Measurements from ENCODE around the gene STAT5B.
A peak's percentile ranks its signal among the peaks of the same experiment; 100 is the strongest.
"Not testable (repeated sequence)": the region's sequence is repeated elsewhere in the genome, so short reads cannot be mapped to it uniquely, and the experiment has no call there.

The STAT5B gene

GRCh38 chr17:42276359-42276608 is at the start of gene STAT5B:
Gene STAT5B, minus strand, starts transcription at chr17:42276391. Its CDS starts 44,264 bp downstream, at chr17:42232127.
- peak in 42 of 58 donors; percentile 5 to 76 (median 48) for DNase-seq

GRCh38 chr17:42325026-42325425 is 48.8 kb upstream of the STAT5B start:
- no peak for DNase-seq

- DNase-seq, result no peak
Measured at GRCh38 chr17:42323268-42323773, 47.1 kb upstream of the STAT5B start.

GRCh38 chr17:42322382-42323267 is 46.4 kb upstream of the STAT5B start:
- DNase-seq, result peak in 56 of 58 donors; percentile 19 to 96 (median 76)

- DNase-seq, result no peak
Measured at GRCh38 chr17:42321555-42321954, 45.4 kb upstream of the STAT5B start.

- not testable (repeated sequence) for DNase-seq
Measured at GRCh38 chr17:42317967-42318366, 41.8 kb upstream of the STAT5B start.

GRCh38 chr17:42317266-42317845 is 41.2 kb upstream of the STAT5B start:
- no peak for DNase-seq

GRCh38 chr17:42316755-42317154 is 40.6 kb upstream of the STAT5B start:
- no peak for DNase-seq

GRCh38 chr17:42315402-42316156 is 39.4 kb upstream of the STAT5B start:
- DNase-seq, result no peak

- no peak for DNase-seq
Measured at GRCh38 chr17:42313773-42314566, 37.8 kb upstream of the STAT5B start.

GRCh38 chr17:42313389-42313772 is 37.2 kb upstream of the STAT5B start:
- no peak for DNase-seq

- peak in 54 of 58 donors; percentile 25 to 85 (median 68) for DNase-seq
Measured at GRCh38 chr17:42312285-42313130, 36.3 kb upstream of the STAT5B start.

GRCh38 chr17:42312035-42312284 is 35.8 kb upstream of the STAT5B start:
- DNase-seq, result no peak

- DNase-seq, result peak in 36 of 58 donors; percentile 6 to 72 (median 28)
Measured at GRCh38 chr17:42311240-42312034, 35.2 kb upstream of the STAT5B start.

GRCh38 chr17:42310787-42311215 is 34.6 kb upstream of the STAT5B start:
- DNase-seq, result no peak

GRCh38 chr17:42309986-42310786 is 34.0 kb upstream of the STAT5B start:
- no peak for DNase-seq

- DNase-seq, result no peak
Measured at GRCh38 chr17:42309142-42309541, 33.0 kb upstream of the STAT5B start.

GRCh38 chr17:42308446-42308845 is 32.3 kb upstream of the STAT5B start:
- DNase-seq, result no peak

Measured in anterior cingulate cortex (tissue), 58 donors.